Fibroblast of villous mesenchyme (primary cell): ENCODE measurements around the gene LPIN2. TPM values are rescaled to one million over a fixed set of nuclear protein-coding genes. Genes with fewer than 3 reads are reported as not detected.
A peak's percentile ranks its signal among the peaks of the same experiment; 100 is the strongest.

Source experiments
- DNase-seq: peaks from one replicate; pipeline ENCODE4 v3.0.0-alpha.2; 2010; ENCODE audit warnings: low read depth
- H3K4me3 ChIP-seq: 2 replicates; pipeline ENCODE4 v1.5.1; 2011; ENCODE audit warnings: low read depth, mild to moderate bottlenecking, low read length
- total RNA-seq: library from RNA; depleted of rRNA; stranded (reverse); fragments of >200 nt; gene quantifications from 2 replicates; pipeline ENCODE4 v1.2.3, GENCODE V29; 2012
- TF ChIP-seq, protein P1 (sequence below): IDR thresholded peaks from 2 replicates; pipeline ENCODE4 v1.5.1; 2012; ENCODE audit warnings: low read depth, mild to moderate bottlenecking, low read length; ENCODE audit not compliant: insufficient read depth

LPIN2 gene
- total RNA-seq, 1 donor: 55.3 TPM

DNA sequence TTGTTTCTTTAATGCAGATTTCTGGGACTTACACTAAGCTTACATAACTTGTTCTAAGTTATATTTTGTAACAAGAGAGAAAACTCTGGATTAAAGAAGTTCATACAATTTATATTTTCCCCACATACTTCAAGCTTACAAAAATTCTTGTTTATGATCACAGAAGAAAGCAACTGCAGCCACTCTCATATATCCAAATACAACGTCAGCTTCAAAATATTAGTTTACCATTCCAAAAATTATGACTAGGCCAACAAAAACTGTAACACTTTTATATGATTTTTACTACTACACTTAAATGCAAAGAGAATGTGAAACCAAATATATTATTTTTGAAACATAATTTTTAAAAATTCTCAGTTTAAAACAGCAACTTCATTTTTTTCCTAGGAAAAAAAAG lies 30.9 kb downstream of the LPIN2 start:
- H3K4me3 ChIP-seq: no peak overlapping the region
- peak; percentile 62 for DNase-seq
- TF ChIP-seq, protein P1, sequence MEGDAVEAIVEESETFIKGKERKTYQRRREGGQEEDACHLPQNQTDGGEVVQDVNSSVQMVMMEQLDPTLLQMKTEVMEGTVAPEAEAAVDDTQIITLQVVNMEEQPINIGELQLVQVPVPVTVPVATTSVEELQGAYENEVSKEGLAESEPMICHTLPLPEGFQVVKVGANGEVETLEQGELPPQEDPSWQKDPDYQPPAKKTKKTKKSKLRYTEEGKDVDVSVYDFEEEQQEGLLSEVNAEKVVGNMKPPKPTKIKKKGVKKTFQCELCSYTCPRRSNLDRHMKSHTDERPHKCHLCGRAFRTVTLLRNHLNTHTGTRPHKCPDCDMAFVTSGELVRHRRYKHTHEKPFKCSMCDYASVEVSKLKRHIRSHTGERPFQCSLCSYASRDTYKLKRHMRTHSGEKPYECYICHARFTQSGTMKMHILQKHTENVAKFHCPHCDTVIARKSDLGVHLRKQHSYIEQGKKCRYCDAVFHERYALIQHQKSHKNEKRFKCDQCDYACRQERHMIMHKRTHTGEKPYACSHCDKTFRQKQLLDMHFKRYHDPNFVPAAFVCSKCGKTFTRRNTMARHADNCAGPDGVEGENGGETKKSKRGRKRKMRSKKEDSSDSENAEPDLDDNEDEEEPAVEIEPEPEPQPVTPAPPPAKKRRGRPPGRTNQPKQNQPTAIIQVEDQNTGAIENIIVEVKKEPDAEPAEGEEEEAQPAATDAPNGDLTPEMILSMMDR: no peak

GRCh38 chr18:2981212-2981728 lies 31.7 kb downstream of the LPIN2 start:
- TF ChIP-seq, protein P1: no peak
- no peak overlapping the region for H3K4me3 ChIP-seq

DNA sequence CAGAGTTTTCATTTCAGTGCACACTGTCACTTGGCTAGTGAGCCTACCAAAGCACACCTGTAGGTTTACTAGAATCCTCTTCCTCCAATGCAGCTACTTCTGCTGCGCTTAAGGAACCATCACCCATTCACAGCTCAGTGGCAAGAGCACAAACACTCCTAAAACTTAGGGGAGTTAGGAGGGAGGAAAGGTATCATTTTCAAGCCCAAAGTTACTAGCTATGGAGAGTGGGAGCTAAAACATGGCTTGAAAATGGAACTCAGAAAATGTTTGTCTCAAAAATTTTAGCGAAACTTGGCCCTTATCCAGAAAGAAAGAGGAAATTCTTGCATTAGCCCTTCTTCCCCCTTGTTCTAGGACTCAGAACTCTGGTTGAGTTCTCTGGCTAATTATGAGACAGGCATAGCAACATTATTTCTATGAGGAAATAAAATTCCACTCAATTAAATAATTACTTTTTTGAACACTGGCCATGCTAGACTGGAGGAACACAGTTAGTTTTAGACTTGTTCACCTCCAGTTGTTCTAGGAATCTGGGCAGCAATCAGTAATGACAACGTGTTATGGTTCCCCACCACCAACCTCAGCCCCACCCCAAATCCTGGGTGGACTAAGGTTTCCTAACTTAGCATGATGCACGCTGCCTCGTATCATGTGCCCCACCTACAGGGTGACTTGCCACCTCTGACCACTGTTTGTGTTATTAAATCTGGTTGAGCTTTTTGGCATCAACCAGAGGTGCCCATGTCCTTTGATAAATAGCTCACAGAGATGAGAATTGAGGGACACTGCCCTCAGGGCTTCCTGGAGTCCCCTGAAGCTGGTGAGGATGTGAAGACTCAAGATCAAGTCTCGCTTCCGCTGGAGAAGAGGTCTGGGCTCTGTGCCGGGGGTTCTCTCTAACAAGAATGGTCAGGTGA lies 32.8 kb downstream of the LPIN2 start:
- no peak for DNase-seq
- H3K4me3 ChIP-seq: no peak overlapping the region
- TF ChIP-seq, protein P1: no peak

More at GRCh38 chr18:2981212-2981728, 31.7 kb downstream of the LPIN2 start:
- DNase-seq: peak; percentile 99

- TF ChIP-seq, protein P1: no peak
- no peak overlapping the region for H3K4me3 ChIP-seq
- DNase-seq: peak; percentile 51
Observed at GRCh38 chr18:2979129-2979528, 33.8 kb downstream of the LPIN2 start.

- H3K4me3 ChIP-seq: no peak overlapping the region
- TF ChIP-seq, protein P1: no peak
- DNase-seq: peak; percentile 80
Observed at GRCh38 chr18:2978661-2979106, 34.3 kb downstream of the LPIN2 start.

GRCh38 chr18:2978208-2978607 lies 34.7 kb downstream of the LPIN2 start:
- H3K4me3 ChIP-seq: no peak overlapping the region
- DNase-seq: peak; percentile 58

More at GRCh38 chr18:2978208-2978607, 34.7 kb downstream of the LPIN2 start:
- TF ChIP-seq, protein P1: no peak
